Body of pancreas (tissue), 4 donors: ENCODE measurements around the gene ZNF668.

ENCODE experiments used
- CTCF ChIP-seq, 7 experiments: fragments of 450-650 bp in 4 of 7; fragments of 200-600 bp in 3 of 7; sonication (generic) in 3 of 7; IDR thresholded peaks; one replicate each; pipeline ENCODE4 v1.5.1; 2016 to 2019; ENCODE audit warnings: antibody characterized with exemption in 7 of 7
- POLR2A ChIP-seq, 3 donors: fragments of 450-650 bp; IDR thresholded peaks; one replicate each; pipeline ENCODE4 v1.6.1; 2016; ENCODE audit warnings: antibody characterized with exemption in 3 of 3, mild to moderate bottlenecking in 2 of 3

- no peak for TF ChIP-seq CTCF (IDR thresholded peaks at IDR 0.05)
- TF ChIP-seq POLR2A (IDR thresholded peaks at IDR 0.05), result no peak
Measured at GRCh38 chr16:31074814-31075183, 759 bp upstream of the ZNF668 start.
